K562 (cell line): ENCODE results near the gene KCNJ9. TPM values are rescaled to one million over a fixed set of nuclear protein-coding genes. Genes with fewer than 3 reads are reported as not detected.
A peak's percentile ranks its signal among the peaks of the same experiment; 100 is the strongest.

Source experiments
- ARHGAP35 ChIP-seq: fragments of 450-650 bp; IDR thresholded peaks from 2 replicates; pipeline ENCODE4 v1.6.1; 2018; ENCODE audit not compliant: partially characterized antibody
- CBX5 ChIP-seq: IDR thresholded peaks from 2 replicates; pipeline ENCODE4 v1.6.1; 2014; ENCODE audit warnings: low read depth, borderline replicate concordance
- CCNT2 ChIP-seq: IDR thresholded peaks from 2 replicates; pipeline ENCODE4 v1.6.1; 2011; ENCODE audit warnings: borderline replicate concordance, low read depth, mild to moderate bottlenecking, moderate library complexity, mixed read lengths, low read length; ENCODE audit not compliant: insufficient read length; ENCODE audit errors: extremely low read depth
- FOXM1 ChIP-seq, 2 experiments: fragments of 450-650 bp in 1 of 2; sonication (generic) in 1 of 2; formaldehyde crosslinking in 1 of 2; IDR thresholded peaks; 2 replicates each; pipeline versions ENCODE4 v1.6.1 to v1.9.0; 2017 to 2022; ENCODE audit warnings: low read depth in 2 of 2, mild to moderate bottlenecking in 2 of 2, missing genetic modification reagents in 1 of 2, moderate library complexity in 1 of 2
- GTF2A2 ChIP-seq: IDR thresholded peaks from 2 replicates; pipeline ENCODE4 v1.6.1; 2016; ENCODE audit warnings: mild to moderate bottlenecking, missing genetic modification characterization, missing compliant biosample characterization
- GTF2E2 ChIP-seq: fragments of 200-800 bp; sonication (Bioruptor generic); IDR thresholded peaks from 2 replicates; pipeline ENCODE4 v1.6.1; 2016; ENCODE audit warnings: missing genetic modification characterization, missing compliant biosample characterization
- GTF2F1 ChIP-seq: IDR thresholded peaks from 2 replicates; pipeline ENCODE4 v1.6.1; 2011; ENCODE audit warnings: low read depth, low read length, improper control_type of control experiment
- HSF4 ChIP-seq: fragments of 250-450 bp; sonication (Bioruptor Pico); IDR thresholded peaks from 2 replicates; pipeline ENCODE4 v2.1.2; 2022; ENCODE audit warnings: mild to moderate bottlenecking, moderate library complexity, borderline replicate concordance
- KAT7 ChIP-seq: sonication (generic); formaldehyde crosslinking; IDR thresholded peaks from 2 replicates; pipeline ENCODE4 v1.8.0; 2022; ENCODE audit warnings: missing genetic modification reagents, mild to moderate bottlenecking, borderline replicate concordance
- PHB2 ChIP-seq: fragments of 450-650 bp; IDR thresholded peaks from 2 replicates; pipeline ENCODE4 v1.6.1; 2017; ENCODE audit warnings: low read depth
- POLR3A ChIP-seq: IDR thresholded peaks from 2 replicates; pipeline ENCODE4 v1.6.1; 2011; ENCODE audit warnings: borderline replicate concordance, mild to moderate bottlenecking, moderate library complexity; ENCODE audit not compliant: insufficient read length, insufficient read depth; ENCODE audit errors: extremely low read depth
- POLR3G ChIP-seq: IDR thresholded peaks from 2 replicates; pipeline ENCODE4 v1.6.1; 2011; ENCODE audit not compliant: insufficient read length, insufficient replicate concordance; ENCODE audit errors: extremely low read depth
- RB1 ChIP-seq: fragments of 450-650 bp; IDR thresholded peaks from 2 replicates; pipeline ENCODE4 v1.6.1; 2017; ENCODE audit warnings: low read depth, mild to moderate bottlenecking
- RBBP5 ChIP-seq: fragments of 200-600 bp; sonication (generic); IDR thresholded peaks from 2 replicates; pipeline ENCODE4 v1.6.1; 2012; ENCODE audit warnings: borderline replicate concordance, mild to moderate bottlenecking, low read length, control low read depth, inconsistent platforms; ENCODE audit not compliant: insufficient read depth, poor library complexity, severe bottlenecking
- RBFOX2 ChIP-seq: fragments of 200-400 bp; formaldehyde crosslinking; IDR thresholded peaks from 2 replicates; pipeline ENCODE4 v1.6.1; 2017; ENCODE audit warnings: low read depth, mild to moderate bottlenecking, low read length, moderate library complexity
- STAT5B ChIP-seq: fragments of 250-450 bp; sonication (Bioruptor Pico); IDR thresholded peaks from 2 replicates; pipeline ENCODE4 v1.8.0; 2021; ENCODE audit warnings: mild to moderate bottlenecking, inconsistent platforms
- ZFP36 ChIP-seq: fragments of 150-350 bp; IDR thresholded peaks from 2 replicates; pipeline ENCODE4 v1.6.1; 2018; ENCODE audit warnings: low read length, low read depth; ENCODE audit not compliant: partially characterized antibody
- ZKSCAN3 ChIP-seq: fragments of 250-450 bp; sonication (Bioruptor Pico); IDR thresholded peaks from 2 replicates; pipeline ENCODE4 v1.4.0; 2020
- ZNF316 ChIP-seq: fragments of 450-650 bp; IDR thresholded peaks from 2 replicates; pipeline ENCODE4 v1.6.1; 2016
- ZNF436 ChIP-seq: fragments of 250-450, 450-650 bp; sonication (Bioruptor Pico); formaldehyde crosslinking; IDR thresholded peaks from 2 replicates; pipeline ENCODE4 v1.7.0; 2020; ENCODE audit warnings: mild to moderate bottlenecking
- ZNF780A ChIP-seq: fragments of 250-450 bp; sonication (Bioruptor Pico); IDR thresholded peaks from 2 replicates; pipeline ENCODE4 v1.5.0; 2021; ENCODE audit warnings: mild to moderate bottlenecking
- ZZZ3 ChIP-seq: fragments of 450-650 bp; IDR thresholded peaks from 2 replicates; pipeline ENCODE4 v1.6.1; 2016; ENCODE audit warnings: antibody characterized with exemption, mild to moderate bottlenecking, moderate library complexity
- polyA plus RNA-seq, 8 experiments: library from polyadenylated mRNA; depleted of rRNA in 4 of 8; stranded (reverse) in 5 of 8; unstranded in 3 of 8; fragments of >200 nt; fragmentation: Nextera tagmentation in 2 of 8; fragmentation: Illumina TruSeq in 1 of 8; extraction: Ambion mirVana in 2 of 8; extraction: Trizol in 1 of 8; gene quantifications; 2 replicates each; pipeline versions ENCODE4 v1.2.1 to v1.2.3, GENCODE V29; 2011 to 2014; ENCODE audit warnings: inconsistent platforms in 1 of 8, missing spikeins in 1 of 8
- total RNA-seq, 7 experiments: library from RNA; depleted of rRNA in 6 of 7; stranded (reverse); fragments of >200 nt in 6 of 7; fragmentation: Illumina TruSeq in 2 of 7; extraction: Trizol in 2 of 7; gene quantifications; 2 replicates each; pipeline versions ENCODE4 v1.2.1 to v1.2.3, GENCODE V29; 2011 to 2021; ENCODE audit warnings: low replicate concordance in 1 of 7
- TF ChIP-seq, protein P1 (sequence below): fragments of 450-650 bp; IDR thresholded peaks from 2 replicates; pipeline ENCODE4 v1.6.1; 2016
- TF ChIP-seq, protein P2 (sequence below): fragments of 250-450 bp; sonication (Bioruptor Pico); IDR thresholded peaks from 2 replicates; pipeline ENCODE4 v1.4.0; 2020; ENCODE audit warnings: mild to moderate bottlenecking, moderate library complexity
- TF ChIP-seq, protein P3 (sequence below): fragments of 250-450 bp; sonication (Bioruptor Pico); IDR thresholded peaks from 2 replicates; pipeline ENCODE4 v1.5.0; 2020; ENCODE audit warnings: mild to moderate bottlenecking

The KCNJ9 gene
- total and polyA plus RNA-seq, 9 of the 15 experiments (the other 6 are each of a cell fraction or from before 2014, with no cell fraction given): not detected

DNA sequence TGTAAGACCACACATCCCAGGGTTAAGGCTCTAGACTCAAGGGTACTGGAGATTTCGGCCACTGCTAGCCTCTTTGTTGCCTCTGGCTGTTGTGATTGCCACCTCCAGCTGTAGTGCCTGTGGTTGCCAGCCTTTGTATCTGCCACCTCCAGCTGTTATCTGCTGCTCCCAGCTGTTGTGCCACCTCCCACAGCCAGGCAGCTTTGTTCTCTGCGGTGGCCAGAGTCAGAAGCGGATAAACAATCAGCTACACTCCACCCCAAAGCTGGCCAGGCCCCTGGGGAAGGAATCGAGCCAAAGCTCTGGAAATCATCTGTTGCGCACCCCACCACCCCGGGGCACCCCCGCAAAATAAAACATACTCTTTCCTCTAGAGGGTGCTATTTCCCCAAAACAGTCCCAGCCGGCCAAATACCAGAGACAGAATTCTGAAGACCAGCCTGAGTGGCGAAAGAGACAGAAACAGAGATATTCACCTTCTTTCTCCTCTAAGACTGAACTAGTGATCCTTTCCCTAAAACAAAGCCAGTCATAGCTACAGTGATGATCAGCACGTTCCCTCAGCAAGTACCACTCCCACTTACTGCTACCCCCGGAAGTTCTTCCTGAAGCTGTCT lies 34.7 kb upstream of the KCNJ9 start (continued):
- TF ChIP-seq ZNF316 (no peak), GTF2F1 (no peak), RB1 (0 out of 2 replicates have a peak, but pooled peaks have one; percentile 30), KAT7 (CRISPR knock-in tag) (no peak), FOXM1 (IDR thresholded peaks at IDR 0.05; ENCODE audit: low read depth) (peak; percentile 95), FOXM1 (CRISPR knock-in tag; IDR thresholded peaks at IDR 0.05; ENCODE audit: low read depth) (no peak), ZNF780A (CRISPR knock-in tag) (no peak), GTF2E2 (tag) (no peak), POLR3G (no peak), POLR3A (no peak), RBBP5 (no peak), ZZZ3 (no peak), ZNF436 (CRISPR knock-in tag) (no peak), PHB2 (peak; percentile 94), CCNT2 (peak; percentile 96), CBX5 (no peak; the same call in 1 of the 2 replicates), ZKSCAN3 (no peak), ZFP36 (peak; percentile 92), GTF2A2 (tag) (no peak), ARHGAP35 (no peak), RBFOX2 (0 out of 2 replicates have a peak, but pooled peaks have one; percentile 16), STAT5B (CRISPR knock-in tag) (no peak), HSF4 (CRISPR knock-in tag) (no peak)
- TF ChIP-seq, protein P1, sequence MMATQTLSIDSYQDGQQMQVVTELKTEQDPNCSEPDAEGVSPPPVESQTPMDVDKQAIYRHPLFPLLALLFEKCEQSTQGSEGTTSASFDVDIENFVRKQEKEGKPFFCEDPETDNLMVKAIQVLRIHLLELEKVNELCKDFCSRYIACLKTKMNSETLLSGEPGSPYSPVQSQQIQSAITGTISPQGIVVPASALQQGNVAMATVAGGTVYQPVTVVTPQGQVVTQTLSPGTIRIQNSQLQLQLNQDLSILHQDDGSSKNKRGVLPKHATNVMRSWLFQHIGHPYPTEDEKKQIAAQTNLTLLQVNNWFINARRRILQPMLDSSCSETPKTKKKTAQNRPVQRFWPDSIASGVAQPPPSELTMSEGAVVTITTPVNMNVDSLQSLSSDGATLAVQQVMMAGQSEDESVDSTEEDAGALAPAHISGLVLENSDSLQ: peak; percentile 43; the same call in 1 of the 2 replicates
- TF ChIP-seq, protein P2, sequence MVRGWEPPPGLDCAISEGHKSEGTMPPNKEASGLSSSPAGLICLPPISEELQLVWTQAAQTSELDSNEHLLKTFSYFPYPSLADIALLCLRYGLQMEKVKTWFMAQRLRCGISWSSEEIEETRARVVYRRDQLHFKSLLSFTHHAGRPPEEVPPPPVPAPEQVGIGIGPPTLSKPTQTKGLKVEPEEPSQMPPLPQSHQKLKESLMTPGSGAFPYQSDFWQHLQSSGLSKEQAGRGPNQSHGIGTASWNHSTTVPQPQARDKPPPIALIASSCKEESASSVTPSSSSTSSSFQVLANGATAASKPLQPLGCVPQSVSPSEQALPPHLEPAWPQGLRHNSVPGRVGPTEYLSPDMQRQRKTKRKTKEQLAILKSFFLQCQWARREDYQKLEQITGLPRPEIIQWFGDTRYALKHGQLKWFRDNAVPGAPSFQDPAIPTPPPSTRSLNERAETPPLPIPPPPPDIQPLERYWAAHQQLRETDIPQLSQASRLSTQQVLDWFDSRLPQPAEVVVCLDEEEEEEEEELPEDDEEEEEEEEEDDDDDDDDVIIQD (CRISPR knock-in tag): no peak
- TF ChIP-seq, protein P3, sequence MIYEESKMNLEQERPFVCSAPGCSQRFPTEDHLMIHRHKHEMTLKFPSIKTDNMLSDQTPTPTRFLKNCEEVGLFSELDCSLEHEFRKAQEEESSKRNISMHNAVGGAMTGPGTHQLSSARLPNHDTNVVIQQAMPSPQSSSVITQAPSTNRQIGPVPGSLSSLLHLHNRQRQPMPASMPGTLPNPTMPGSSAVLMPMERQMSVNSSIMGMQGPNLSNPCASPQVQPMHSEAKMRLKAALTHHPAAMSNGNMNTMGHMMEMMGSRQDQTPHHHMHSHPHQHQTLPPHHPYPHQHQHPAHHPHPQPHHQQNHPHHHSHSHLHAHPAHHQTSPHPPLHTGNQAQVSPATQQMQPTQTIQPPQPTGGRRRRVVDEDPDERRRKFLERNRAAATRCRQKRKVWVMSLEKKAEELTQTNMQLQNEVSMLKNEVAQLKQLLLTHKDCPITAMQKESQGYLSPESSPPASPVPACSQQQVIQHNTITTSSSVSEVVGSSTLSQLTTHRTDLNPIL (CRISPR knock-in tag): no peak
